Measurements from ENCODE around the gene MPDZ.

GRCh38 chr9:13063880-13064459, 215.5 kb downstream of the MPDZ start:
- no peak for TF ChIP-seq EZH2 (IDR thresholded peaks at IDR 0.05; ENCODE audit: low read length)
- no peak for TF ChIP-seq CTCF (optimal IDR thresholded peaks at IDR 0.05 in 1 of 3, IDR thresholded peaks at IDR 0.05 in 1 of 3, conservative IDR thresholded peaks at IDR 0.05 in 1 of 3; ENCODE audit: extremely low read depth in 1 of 3, insufficient read depth in 2 of 3, low read length in 3 of 3)

Data from keratinocyte (primary cell).